Adrenal gland (tissue), 12 donors: ENCODE measurements around the gene GRID1. TPM values are rescaled to one million over a fixed set of nuclear protein-coding genes. Genes with fewer than 3 reads are reported as not detected.
A peak's percentile ranks its signal among the peaks of the same experiment; 100 is the strongest.

Source experiments
- DNase-seq, 7 donors: peaks; one replicate each; pipeline ENCODE4 v3.0.0-alpha.2; 2019 to 2020
- H3K27ac ChIP-seq, 5 donors: fragments of 200-600 bp; sonication (generic) in 4 of 5; 1 replicate in 3 of 5; 2 replicates in 2 of 5; pipeline versions ENCODE4 v1.5.1 to v1.8.0; 2016 to 2020; ENCODE audit warnings: mild to moderate bottlenecking in 1 of 5
- H3K27me3 ChIP-seq: fragments of 200-600 bp; 2 replicates; pipeline ENCODE4 v1.8.0; 2021
- H3K36me3 ChIP-seq, 2 donors: fragments of 200-600 bp; replicated peaks in 1 of 2; 1 replicate in 1 of 2; 2 replicates in 1 of 2; pipeline versions ENCODE4 v1.5.1 to v1.8.0; 2018 to 2022
- H3K4me1 ChIP-seq, 2 donors: fragments of 200-600 bp; replicated peaks in 1 of 2; 1 replicate in 1 of 2; 2 replicates in 1 of 2; pipeline versions ENCODE4 v1.5.1 to v1.8.0; 2018 to 2021
- H3K4me3 ChIP-seq, 4 donors: fragments of 200-600 bp; sonication (generic) in 3 of 4; one replicate each; pipeline ENCODE4 v1.5.1; 2016 to 2018
- H3K9me3 ChIP-seq, 3 donors: fragments of 200-600 bp; sonication (generic) in 1 of 3; replicated peaks in 1 of 3; 1 replicate in 2 of 3; 2 replicates in 1 of 3; pipeline versions ENCODE4 v1.5.1 to v1.8.0; 2016 to 2021
- POLR2A ChIP-seq, 2 donors: fragments of 450-650 bp; IDR thresholded peaks; one replicate each; pipeline ENCODE4 v1.6.1; 2017; ENCODE audit warnings: antibody characterized with exemption in 2 of 2, mild to moderate bottlenecking in 2 of 2, moderate library complexity in 1 of 2
- WGBS, 4 donors: extraction: QIAGEN DNeasy Blood & Tissue Kit in 2 of 4; methylation state at CpG; one replicate each; pipeline versions ENCODE4 v1.1.5 to v1.1.7; 2013 to 2017; 5-methylcytosine and 5-hydroxymethylcytosine counted together
- intact Hi-C, 2 donors: fragments of 100-400 bp; cut with DNase I; formaldehyde crosslinking; loops; one replicate each; pipeline versions ENCODE4 v1.14.1 to v1.15.0; 2022 to 2023
- polyA plus RNA-seq, 3 donors: library from polyadenylated mRNA; stranded (reverse); fragments of 200-250 nt in 2 of 3; fragments of 350-450 nt in 1 of 3; fragmentation: Illumina TruSeq in 1 of 3; extraction: RNeasy Lipid Tissue Mini Kit (QIAGEN cat#74804) in 1 of 3; gene quantifications; one replicate each; pipeline ENCODE4 v1.2.3, GENCODE V29; 2013 to 2014
- total RNA-seq, 9 donors: library from RNA; depleted of rRNA in 4 of 9; stranded (reverse); fragments of >200 nt in 4 of 9; fragments of 120-200 nt in 1 of 9; fragmentation: NEBNext Ultra II Directional in 1 of 9; extraction: Animal tissue kit (Norgen Biotek cat#: 25700) in 1 of 9; gene quantifications; one replicate each; pipeline versions ENCODE4 v1.1.0 to v1.2.4, GENCODE V29; 2013 to 2023
- TF ChIP-seq, protein P1 (sequence below), 6 experiments: fragments of 450-650 bp in 4 of 6; fragments of 200-600 bp in 2 of 6; sonication (generic) in 1 of 6; IDR thresholded peaks; 1 replicate in 5 of 6; 2 replicates in 1 of 6; pipeline versions ENCODE4 v1.5.1 to v1.8.0; 2016 to 2021; ENCODE audit warnings: antibody characterized with exemption in 6 of 6, mild to moderate bottlenecking in 2 of 6, moderate library complexity in 1 of 6
- donor health status: healthy with polysubstance abuse.
- donor health status: Bipolar disorder and iron deficiency.
- donor health status: DM: yes; HTN: yes; CAD: no.
- donor health status: DM: no; HTN: no; CAD: no.
- donor health status: DM: no; HTN: no; CAD: no.
- donor health status: DM: yes; HTN: yes; CAD: no.

Gene GRID1
- total and polyA plus RNA-seq, 12 donors = 2.2 to 8.0 (median 4.1) TPM

DNA sequence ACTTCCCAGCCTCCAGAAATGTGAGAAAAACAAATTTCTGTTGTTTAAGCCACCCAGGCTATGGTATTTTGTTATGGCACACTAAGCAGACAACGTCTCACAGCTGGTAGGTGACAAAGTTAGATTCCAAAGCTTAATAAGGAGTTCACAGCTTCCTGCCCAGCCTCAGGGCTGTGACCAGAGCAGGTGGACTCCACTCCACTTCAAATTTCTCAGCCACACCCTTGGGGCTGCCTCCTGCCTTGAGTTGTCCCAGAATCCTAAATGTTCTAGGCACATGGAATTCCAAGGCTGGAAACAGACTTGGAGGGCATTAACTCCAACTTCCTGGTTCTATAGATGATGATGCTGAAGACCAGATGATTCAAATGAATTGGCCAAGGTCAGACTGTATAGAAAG, 310.7 kb downstream of the GRID1 start:
- Histone ChIP-seq H3K27ac (no peak overlapping the region), H3K27me3 (no peaks in the 10 kb centered on the region), H3K4me1 (no peaks in the 10 kb centered on the region), H3K36me3 (no peaks in the 10 kb centered on the region), H3K9me3 (no peaks in the 10 kb centered on the region), H3K4me3 (no peak overlapping the region)
- WGBS, 4 donors = 76 to 100% (median 80%) methylated on average over 1 of the region's 1 CpG
- intact Hi-C loops = no loop called here
- no peak for TF ChIP-seq POLR2A (IDR thresholded peaks at IDR 0.05)
- TF ChIP-seq, protein P1, sequence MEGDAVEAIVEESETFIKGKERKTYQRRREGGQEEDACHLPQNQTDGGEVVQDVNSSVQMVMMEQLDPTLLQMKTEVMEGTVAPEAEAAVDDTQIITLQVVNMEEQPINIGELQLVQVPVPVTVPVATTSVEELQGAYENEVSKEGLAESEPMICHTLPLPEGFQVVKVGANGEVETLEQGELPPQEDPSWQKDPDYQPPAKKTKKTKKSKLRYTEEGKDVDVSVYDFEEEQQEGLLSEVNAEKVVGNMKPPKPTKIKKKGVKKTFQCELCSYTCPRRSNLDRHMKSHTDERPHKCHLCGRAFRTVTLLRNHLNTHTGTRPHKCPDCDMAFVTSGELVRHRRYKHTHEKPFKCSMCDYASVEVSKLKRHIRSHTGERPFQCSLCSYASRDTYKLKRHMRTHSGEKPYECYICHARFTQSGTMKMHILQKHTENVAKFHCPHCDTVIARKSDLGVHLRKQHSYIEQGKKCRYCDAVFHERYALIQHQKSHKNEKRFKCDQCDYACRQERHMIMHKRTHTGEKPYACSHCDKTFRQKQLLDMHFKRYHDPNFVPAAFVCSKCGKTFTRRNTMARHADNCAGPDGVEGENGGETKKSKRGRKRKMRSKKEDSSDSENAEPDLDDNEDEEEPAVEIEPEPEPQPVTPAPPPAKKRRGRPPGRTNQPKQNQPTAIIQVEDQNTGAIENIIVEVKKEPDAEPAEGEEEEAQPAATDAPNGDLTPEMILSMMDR (IDR thresholded peaks at IDR 0.05) = no peak
- DNase-seq = peak in 1 of 7 donors; percentile 27

DNA sequence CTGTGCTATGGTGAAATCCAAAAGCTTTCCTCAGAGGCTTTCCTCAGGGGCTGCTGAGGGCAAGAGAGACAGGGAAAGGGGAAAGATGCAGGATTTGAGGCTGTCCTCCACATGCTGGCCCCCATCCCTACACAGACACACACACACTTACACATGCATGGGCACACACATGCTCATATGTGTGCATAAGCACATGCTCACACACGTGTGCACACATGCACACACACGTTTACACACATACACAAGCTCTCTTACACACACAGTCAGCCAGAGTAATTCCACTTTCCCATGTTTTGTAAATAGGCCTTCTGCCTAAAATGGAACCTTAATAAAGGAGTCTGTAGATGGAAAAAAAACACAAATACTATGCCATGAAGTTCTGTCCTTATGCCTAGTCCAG, 312.9 kb downstream of the GRID1 start:
- intact Hi-C loops = no loop called here
- Histone ChIP-seq H3K36me3 (no peaks in the 10 kb centered on the region), H3K27ac (no peak overlapping the region), H3K27me3 (no peaks in the 10 kb centered on the region), H3K9me3 (no peaks in the 10 kb centered on the region), H3K4me3 (no peak overlapping the region), H3K4me1 (no peaks in the 10 kb centered on the region)
- 73 to 90% (median 84%) methylated on average over 2 of the region's 2 CpGs for WGBS, 4 donors
- TF ChIP-seq POLR2A (IDR thresholded peaks at IDR 0.05) = no peak
- TF ChIP-seq, protein P1 (IDR thresholded peaks at IDR 0.05) = no peak
- DNase-seq = peak in 1 of 7 donors; percentile 28

GRCh38 chr10:86051586-86051985, 315.0 kb downstream of the GRID1 start:
- no peak overlapping the region for H3K27ac ChIP-seq
- H3K36me3 ChIP-seq = no peaks in the 10 kb centered on the region
- H3K27me3 ChIP-seq = no peaks in the 10 kb centered on the region
- H3K4me3 ChIP-seq = no peak overlapping the region
- TF ChIP-seq POLR2A (IDR thresholded peaks at IDR 0.05) = no peak
- TF ChIP-seq, protein P1 (IDR thresholded peaks at IDR 0.05) = no peak
- H3K9me3 ChIP-seq = no peaks in the 10 kb centered on the region
- intact Hi-C loops = no loop called here
- DNase-seq = no peak
- WGBS, 4 donors = 76 to 81% (median 79%) methylated on average over 3 of the region's 3 CpGs
- no peaks in the 10 kb centered on the region for H3K4me1 ChIP-seq

- WGBS, 4 donors = 84 to 91% (median 88%) methylated on average over 3 to 4 of the region's 4 CpGs
- H3K9me3 ChIP-seq = no peaks in the 10 kb centered on the region
- H3K36me3 ChIP-seq = no peaks in the 10 kb centered on the region
- intact Hi-C loops = no loop called here
- no peaks in the 10 kb centered on the region for H3K4me1 ChIP-seq
- no peak overlapping the region for H3K27ac ChIP-seq
- TF ChIP-seq, protein P1 (IDR thresholded peaks at IDR 0.05) = no peak
- no peak for TF ChIP-seq POLR2A (IDR thresholded peaks at IDR 0.05)
- H3K4me3 ChIP-seq = no peak overlapping the region
- H3K27me3 ChIP-seq = no peaks in the 10 kb centered on the region
- DNase-seq = peak in 1 of 7 donors; percentile 46
These were observed 317.2 kb downstream of the GRID1 start for GRCh38 chr10:86049442-86049841.
